ENCODE measurements around the gene PRPF38A. TPM values are rescaled to one million over a fixed set of nuclear protein-coding genes. Genes with fewer than 3 reads are reported as not detected.

PRPF38A gene
- total and polyA plus RNA-seq, 2 donors (not counting 3 experiments of a cell fraction or from before 2014, with no cell fraction given), result 16.0 to 42.0 TPM

- DNase-seq (ENCODE audit: low read depth, low spot score) (no peak), FAIRE-seq (no peak)
- POLR2A ChIA-PET, result no interaction called here
- peaks cover 14% of the 10 kb centered on the region for H3K4me1 ChIP-seq (ENCODE audit: control insufficient read depth, extremely low read depth, insufficient read depth, low read length)
- TF ChIP-seq POLR2AphosphoS5 (IDR thresholded peaks at IDR 0.05; ENCODE audit: insufficient read depth, low read depth, low read length) (no peak), FOS (IDR thresholded peaks at IDR 0.05; ENCODE audit: borderline replicate concordance, insufficient read depth, low read length) (no peak)
- TF ChIP-seq, protein P1, sequence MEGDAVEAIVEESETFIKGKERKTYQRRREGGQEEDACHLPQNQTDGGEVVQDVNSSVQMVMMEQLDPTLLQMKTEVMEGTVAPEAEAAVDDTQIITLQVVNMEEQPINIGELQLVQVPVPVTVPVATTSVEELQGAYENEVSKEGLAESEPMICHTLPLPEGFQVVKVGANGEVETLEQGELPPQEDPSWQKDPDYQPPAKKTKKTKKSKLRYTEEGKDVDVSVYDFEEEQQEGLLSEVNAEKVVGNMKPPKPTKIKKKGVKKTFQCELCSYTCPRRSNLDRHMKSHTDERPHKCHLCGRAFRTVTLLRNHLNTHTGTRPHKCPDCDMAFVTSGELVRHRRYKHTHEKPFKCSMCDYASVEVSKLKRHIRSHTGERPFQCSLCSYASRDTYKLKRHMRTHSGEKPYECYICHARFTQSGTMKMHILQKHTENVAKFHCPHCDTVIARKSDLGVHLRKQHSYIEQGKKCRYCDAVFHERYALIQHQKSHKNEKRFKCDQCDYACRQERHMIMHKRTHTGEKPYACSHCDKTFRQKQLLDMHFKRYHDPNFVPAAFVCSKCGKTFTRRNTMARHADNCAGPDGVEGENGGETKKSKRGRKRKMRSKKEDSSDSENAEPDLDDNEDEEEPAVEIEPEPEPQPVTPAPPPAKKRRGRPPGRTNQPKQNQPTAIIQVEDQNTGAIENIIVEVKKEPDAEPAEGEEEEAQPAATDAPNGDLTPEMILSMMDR (IDR thresholded peaks at IDR 0.05; ENCODE audit: extremely low read depth in 1 of 2, insufficient read depth in 1 of 2, low read depth in 1 of 2, low read length in 2 of 2), result no peak
- H3K9me3 ChIP-seq (replicated peaks; ENCODE audit: control insufficient read depth, insufficient read depth, low read length), result no peaks in the 10 kb centered on the region
- H3K9ac ChIP-seq (replicated peaks; ENCODE audit: extremely low read depth, insufficient read depth, low read length), result peak overlapping the region; percentile 98
- H4K20me1 ChIP-seq (replicated peaks; ENCODE audit: control insufficient read depth, extremely low read depth, insufficient read depth, low read length), result no peaks in the 10 kb centered on the region
- H3K27me3 ChIP-seq (ENCODE audit: control insufficient read depth in 2 of 2, insufficient read depth in 2 of 2, low read length in 2 of 2), result no peaks in the 10 kb centered on the region
- dilution Hi-C loops (cut with MboI; ENCODE audit: extremely low pct_ligation_motif_present, low sequenced_read_pairs), result no loop called here
- H3K27ac ChIP-seq (ENCODE audit: insufficient read depth, low read depth, low read length), result peak overlapping the region; percentile 98
- peaks cover 5 to 11% of the 10 kb centered on the region in 2 experiments for H3K36me3 ChIP-seq (ENCODE audit: control insufficient read depth in 2 of 2, extremely low read depth in 1 of 2, insufficient read depth in 2 of 2, low read length in 2 of 2)
- CTCF ChIA-PET, result interaction anchor here (1.0 to 4.0 kb wide), 8 partner anchors 27 to 508 kb away, joined by 3 to 27 read pairs (median 5); partner anchors contain the start of gene CC2D1B
- peak overlapping the region; percentile 99 for H2AFZ ChIP-seq (ENCODE audit: low read depth, low read length)
- H3K4me3 ChIP-seq (replicated peaks in 1 of 3; ENCODE audit: insufficient read depth in 1 of 3, low read depth in 1 of 3, low read length in 3 of 3), result peak overlapping the region; percentile 57 to 98 (median 83)
- no peaks in the 10 kb centered on the region for H3K9me1 ChIP-seq (replicated peaks; ENCODE audit: control insufficient read depth, extremely low read depth, insufficient read depth, low read length)
- intact Hi-C loops (cut with micrococcal nuclease), result loop anchor here (1.0 to 10.0 kb wide), 5 partner anchors 39 to 790 kb away; partner anchors contain the start of genes CC2D1B and CPT2
- peaks cover 39% of the 10 kb centered on the region for H3K79me2 ChIP-seq (ENCODE audit: control insufficient read depth, insufficient read depth, low read length)
- BruUV-seq (replicated peaks), result no TSS peak
- H3K4me2 ChIP-seq (ENCODE audit: insufficient read depth, low read length), result peak overlapping the region; percentile 99
Measured at GRCh38 chr1:52404975-52405338, 555 bp downstream of the PRPF38A start.

GRCh38 chr1:52413410-52413989, 9.1 kb downstream of the PRPF38A start:
- H3K79me2 ChIP-seq (ENCODE audit: control insufficient read depth, insufficient read depth, low read length), result peaks cover 2% of the 10 kb centered on the region
- FAIRE-seq, result no peak

More at GRCh38 chr1:52413410-52413989, 9.1 kb downstream of the PRPF38A start:
- no peak overlapping the region for H3K4me2 ChIP-seq (ENCODE audit: insufficient read depth, low read length)
- H3K9ac ChIP-seq (replicated peaks; ENCODE audit: extremely low read depth, insufficient read depth, low read length), result no peak overlapping the region
- CTCF ChIA-PET, result interaction anchor here (0.6 to 1.1 kb wide), 2 partner anchors 273 to 1394 kb away, joined by 3 read pairs; no protein-coding TSS in a partner anchor
- H3K27me3 ChIP-seq (ENCODE audit: control insufficient read depth in 2 of 2, insufficient read depth in 2 of 2, low read length in 2 of 2), result no peaks in the 10 kb centered on the region
- no peak for DNase-seq (ENCODE audit: low read depth, low spot score)
- no peaks in the 10 kb centered on the region for H3K9me1 ChIP-seq (replicated peaks; ENCODE audit: control insufficient read depth, extremely low read depth, insufficient read depth, low read length)
- dilution Hi-C loops (cut with MboI; ENCODE audit: extremely low pct_ligation_motif_present, low sequenced_read_pairs), result no loop called here
- no peak overlapping the region for H3K4me3 ChIP-seq (replicated peaks in 1 of 3; ENCODE audit: insufficient read depth in 1 of 3, low read depth in 1 of 3, low read length in 3 of 3)
- no peaks in the 10 kb centered on the region for H3K9me3 ChIP-seq (replicated peaks; ENCODE audit: control insufficient read depth, insufficient read depth, low read length)
- POLR2A ChIA-PET, result no interaction called here
- no peaks in the 10 kb centered on the region for H3K4me1 ChIP-seq (ENCODE audit: control insufficient read depth, extremely low read depth, insufficient read depth, low read length)
- intact Hi-C loops (cut with micrococcal nuclease), result no loop called here
- no peak overlapping the region for H2AFZ ChIP-seq (ENCODE audit: low read depth, low read length)
- peaks cover 23 to 35% of the 10 kb centered on the region in 2 experiments for H3K36me3 ChIP-seq (ENCODE audit: control insufficient read depth in 2 of 2, extremely low read depth in 1 of 2, insufficient read depth in 2 of 2, low read length in 2 of 2)
- H4K20me1 ChIP-seq (replicated peaks; ENCODE audit: control insufficient read depth, extremely low read depth, insufficient read depth, low read length), result no peaks in the 10 kb centered on the region
- no TSS peak for BruUV-seq (replicated peaks)
- no peak overlapping the region for H3K27ac ChIP-seq (ENCODE audit: insufficient read depth, low read depth, low read length)
- no peak for TF ChIP-seq POLR2A (IDR thresholded peaks at IDR 0.05; ENCODE audit: low read depth, low read length)
- TF ChIP-seq, protein P2, sequence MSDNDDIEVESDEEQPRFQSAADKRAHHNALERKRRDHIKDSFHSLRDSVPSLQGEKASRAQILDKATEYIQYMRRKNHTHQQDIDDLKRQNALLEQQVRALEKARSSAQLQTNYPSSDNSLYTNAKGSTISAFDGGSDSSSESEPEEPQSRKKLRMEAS (IDR thresholded peaks at IDR 0.05; ENCODE audit: insufficient read depth, insufficient read length), result no peak

All from endothelial cell of umbilical vein (primary cell).